Psoas muscle (tissue), 8 donors: ENCODE measurements around the gene DYRK1B. TPM values are rescaled to one million over a fixed set of nuclear protein-coding genes. Genes with fewer than 3 reads are reported as not detected.
"Not testable (repeated sequence)": the region's sequence is repeated elsewhere in the genome, so short reads cannot be mapped to it uniquely, and the experiment has no call there.

Experiments used
- ATAC-seq, 4 donors: fragments of 200-7000 bp; cut with Tn5 transposase; one replicate each; pipeline ENCODE4 v1.9.1; 2020; ENCODE audit warnings: moderate library complexity in 3 of 4, mild to moderate bottlenecking in 2 of 4
- DNase-seq, 2 donors: peaks; one replicate each; pipeline ENCODE4 v3.0.0-alpha.2; 2020
- H3K27ac ChIP-seq: fragments of 200-600 bp; one replicate; pipeline ENCODE4 v1.8.0; 2022
- H3K27me3 ChIP-seq, 3 donors: fragments of 200-600 bp in 1 of 3; one replicate each; pipeline versions ENCODE4 v1.6.1 to v1.8.0; 2013 to 2022; ENCODE audit warnings: low read length in 2 of 3, mild to moderate bottlenecking in 2 of 3, moderate library complexity in 1 of 3; ENCODE audit not compliant: insufficient read depth in 3 of 3
- H3K36me3 ChIP-seq, 2 donors: fragments of 200-600 bp in 1 of 2; one replicate each; pipeline versions ENCODE4 v1.6.1 to v1.8.0; 2013 to 2022; ENCODE audit warnings: low read depth in 1 of 2, mild to moderate bottlenecking in 1 of 2, moderate library complexity in 1 of 2; ENCODE audit not compliant: insufficient read depth in 1 of 2
- H3K4me1 ChIP-seq: fragments of 200-600 bp; one replicate; pipeline ENCODE4 v1.8.0; 2022
- H3K4me3 ChIP-seq: fragments of 200-600 bp; one replicate; pipeline ENCODE4 v1.8.0; 2022; ENCODE audit warnings: mild to moderate bottlenecking
- H3K9me3 ChIP-seq: fragments of 200-600 bp; one replicate; pipeline ENCODE4 v1.8.0; 2022
- CTCF ChIP-seq: fragments of 200-600 bp; IDR thresholded peaks from one replicate; pipeline ENCODE4 v1.8.0; 2022; ENCODE audit warnings: antibody characterized with exemption
- WGBS, 3 donors: extraction: QIAGEN DNeasy Blood & Tissue Kit; methylation state at CpG; one replicate each; pipeline versions ENCODE4 v1.1.6 to v1.1.7; 2013; 5-methylcytosine and 5-hydroxymethylcytosine counted together
- intact Hi-C, 2 donors: fragments of 100-400 bp; cut with DNase I; formaldehyde crosslinking; loops; one replicate each; pipeline versions ENCODE4 v1.11.0 to v1.14.2; 2022
- long read RNA-seq, 2 donors: library from polyadenylated mRNA; unstranded; transcript quantifications; one replicate each; pipeline ENCODE4 v2.0.0, GENCODE V29; 2021
- polyA plus RNA-seq, 3 donors: library from polyadenylated mRNA; stranded (reverse); fragments of 200-250 nt; gene quantifications; one replicate each; pipeline ENCODE4 v1.2.3, GENCODE V29; 2013
- total RNA-seq, 4 donors: library from RNA; stranded (reverse); fragmentation: NEBNext Ultra II Directional in 2 of 4; extraction: Animal tissue kit (Norgen Biotek cat#: 25700) in 2 of 4; gene quantifications; one replicate each; pipeline versions ENCODE4 v1.2.1 to v1.2.4, GENCODE V29; 2021 to 2023
- donor health status: healthy with polysubstance abuse.
- donor health status: DM: no; HTN: no; CAD: no; lungs with moderate emphysema.
- donor health status: Bipolar disorder and iron deficiency.
- donor health status: healthy.
- donor health status: DM: yes; HTN: yes; CAD: no.
- donor health status: DM: no; HTN: no; CAD: no.
- donor health status: DM: no; HTN: no; CAD: no.
- donor health status: DM: yes; HTN: yes; CAD: no.

The DYRK1B gene
- total RNA-seq: 100 to 1,000 TPM in 2 of 4 donors, 10 to 100 TPM in 2; 64.5 to 157 (median 109) TPM
- polyA plus RNA-seq: 10 to 100 TPM; 11.1 to 46.4 (median 35.3) TPM
- long read RNA-seq, donor 1, transcript DYRK1B-204 (11 exons, 2,724 nt): major isoform, 8 of 45 reads
- long read RNA-seq, donor 1, partial matches to known transcripts: 8 of 45 reads
- long read RNA-seq, donor 1, other reads (novel, unspliced or antisense): 27 of 45 reads
- long read RNA-seq, donor 2, transcript DYRK1B-203 (11 exons, 2,007 nt): minor isoform, 5 of 69 reads
- long read RNA-seq, donor 2, transcript DYRK1B-204 (11 exons, 2,724 nt): major isoform, 16 of 69 reads
- long read RNA-seq, donor 2, partial matches to known transcripts: 24 of 69 reads
- long read RNA-seq, donor 2, other reads (novel, unspliced or antisense): 19 of 69 reads

GRCh38 chr19:39833464-39834286 lies at the start of gene DYRK1B:
TSS of gene DYRK1B (minus strand) at chr19:39834162. CDS start at chr19:39831867, 2,295 bp downstream.
- Histone ChIP-seq H3K4me3 (peak within 1 kb of the TSS; percentile 90), H3K4me1 (peaks cover 26% of the 10 kb centered on the region), H3K36me3 (peaks cover 3 to 75% of the 10 kb centered on the region in 2 donors), H3K27ac (peak within 1 kb of the TSS; percentile 88), H3K27me3 (no peaks in the 10 kb centered on the region), H3K9me3 (no peaks in the 10 kb centered on the region)
- WGBS, 3 donors: 0 to 1% (median 0%) methylated on average over 37 to 58 of the region's 59 CpGs
- DNase-seq (peak; percentile 98 to 99), ATAC-seq (peak; percentile 89 to 91 (median 90))
- intact Hi-C loops: loop anchor here in 1 of 2 donors (1.0 to 2.0 kb wide), 2 partner anchors 15 to 31 kb away; no protein-coding TSS in a partner anchor
- no peak for TF ChIP-seq CTCF

GRCh38 chr19:39882645-39883044 lies 48.7 kb upstream of the DYRK1B start:
- intact Hi-C loops, ATAC-seq: not testable (repeated sequence)

GRCh38 chr19:39881495-39882110 lies 47.6 kb upstream of the DYRK1B start:
- TF ChIP-seq CTCF: peak; percentile 6
- H3K4me3 ChIP-seq, H3K27ac ChIP-seq, H3K9me3 ChIP-seq, H3K27me3 ChIP-seq, intact Hi-C loops, H3K4me1 ChIP-seq, H3K36me3 ChIP-seq: not testable (repeated sequence)
- 15 to 17% (median 15%) methylated on average over 13 to 15 of the region's 15 CpGs for WGBS, 3 donors
- DNase-seq (peak in 1 of 2 donors; percentile 15), ATAC-seq (peak in 2 of 4 donors; percentile 25 to 43)

More at GRCh38 chr19:39882645-39883044, 48.7 kb upstream of the DYRK1B start:
- not testable (repeated sequence) for H3K36me3 ChIP-seq, H3K4me3 ChIP-seq, H3K27ac ChIP-seq, H3K4me1 ChIP-seq, H3K9me3 ChIP-seq, H3K27me3 ChIP-seq, DNase-seq
- 73 to 84% (median 77%) methylated on average over 5 to 7 of the region's 10 CpGs for WGBS, 3 donors

- 86 to 93% (median 88%) methylated on average over 4 of the region's 5 CpGs for WGBS, 3 donors
- H3K4me1 ChIP-seq, H3K27me3 ChIP-seq, H3K9me3 ChIP-seq, H3K4me3 ChIP-seq, H3K27ac ChIP-seq, H3K36me3 ChIP-seq, ATAC-seq, intact Hi-C loops: not testable (repeated sequence)
- DNase-seq: peak in 1 of 2 donors; percentile 23
Observed at GRCh38 chr19:39880241-39880640, 46.3 kb upstream of the DYRK1B start.

GRCh38 chr19:39879796-39880195 lies 45.8 kb upstream of the DYRK1B start:
- not testable (repeated sequence) for H3K4me1 ChIP-seq, DNase-seq, H3K27me3 ChIP-seq, H3K4me3 ChIP-seq, ATAC-seq, H3K27ac ChIP-seq, H3K36me3 ChIP-seq, H3K9me3 ChIP-seq
- 88 to 100% (median 95%) methylated on average over 1 to 2 of the region's 8 CpGs for WGBS, 3 donors
- intact Hi-C loops: loop anchor here in 1 of 2 donors (2.0 kb wide), 1 partner anchor 13 kb away; no protein-coding TSS in a partner anchor

- H3K27ac ChIP-seq, ATAC-seq, H3K9me3 ChIP-seq, H3K4me3 ChIP-seq, H3K27me3 ChIP-seq, H3K36me3 ChIP-seq, H3K4me1 ChIP-seq: not testable (repeated sequence)
- WGBS, 3 donors: 82 to 93% (median 86%) methylated on average over 10 to 11 of the region's 11 CpGs
- intact Hi-C loops: loop anchor here in 1 of 2 donors (2.0 kb wide), 1 partner anchor 14 kb away; no protein-coding TSS in a partner anchor
- peak in 1 of 2 donors; percentile 26 for DNase-seq
Observed at GRCh38 chr19:39878866-39879265, 44.9 kb upstream of the DYRK1B start.
